OCI-LY7 (cell line): Measurements from ENCODE around the gene UBTD1. TPM values are rescaled to one million over a fixed set of nuclear protein-coding genes. Genes with fewer than 3 reads are reported as not detected.
"Not testable (repeated sequence)": the region's sequence is repeated elsewhere in the genome, so short reads cannot be mapped to it uniquely, and the experiment has no call there.

Experiments used
- BruUV-seq: library from RNA; stranded (reverse); fragments of 400-500 nt; replicated peaks from 2 replicates; lab custom pipeline; 2021; lab: Mats Ljungman, UMichigan
- CTCF ChIA-PET: fragments of 300-600 bp; sonication (Branson Sonifier 250); formaldehyde crosslinking; loops from one replicate; lab custom pipeline; 2022; ENCODE audit warnings: antibody characterized with exemption; ENCODE audit not compliant: unreplicated experiment; lab: Charles Lee
- POLR2A ChIA-PET: fragments of 300-600 bp; sonication (Branson Sonifier 250); formaldehyde crosslinking; loops from one replicate; lab custom pipeline; 2022; ENCODE audit warnings: antibody characterized with exemption; lab: Charles Lee
- DNase-seq: peaks from one replicate; pipeline ENCODE4 v3.0.0-alpha.2; 2015; ENCODE audit warnings: low spot score
- H2AFZ ChIP-seq: fragments of 200-600 bp; sonication (generic), shearing (Covaris generic); 2 replicates; pipeline ENCODE4 v1.6.1; 2014; ENCODE audit warnings: mild to moderate bottlenecking, antibody characterized with exemption, low read length, moderate library complexity
- H3K27ac ChIP-seq: fragments of 200-600 bp; sonication (generic); 2 replicates; pipeline ENCODE4 v1.5.1; 2014; ENCODE audit warnings: mixed run types, low read depth, mild to moderate bottlenecking, moderate library complexity, low read length, inconsistent platforms; ENCODE audit not compliant: poor library complexity, severe bottlenecking
- H3K36me3 ChIP-seq: fragments of 200-600 bp; sonication (generic); 2 replicates; pipeline ENCODE4 v1.6.1; 2014; ENCODE audit warnings: mild to moderate bottlenecking, antibody characterized with exemption, low read length, moderate library complexity, mixed read lengths; ENCODE audit not compliant: insufficient read depth
- H3K4me1 ChIP-seq: fragments of 200-600 bp; sonication (generic); 2 replicates; pipeline ENCODE4 v1.5.1; 2014; ENCODE audit warnings: mild to moderate bottlenecking, low read length; ENCODE audit not compliant: insufficient read depth, poor library complexity, severe bottlenecking
- H3K4me2 ChIP-seq: fragments of 200-600 bp; sonication (generic); 2 replicates; pipeline ENCODE4 v1.6.1; 2014; ENCODE audit warnings: mild to moderate bottlenecking, low read length
- H3K4me3 ChIP-seq: fragments of 200-600 bp; sonication (generic); 2 replicates; pipeline ENCODE4 v1.5.1; 2014; ENCODE audit warnings: mild to moderate bottlenecking, low read depth, low read length; ENCODE audit not compliant: poor library complexity, severe bottlenecking
- H3K79me2 ChIP-seq: fragments of 200-600 bp; sonication (generic); 2 replicates; pipeline ENCODE4 v1.6.1; 2016; ENCODE audit warnings: low read depth, mild to moderate bottlenecking, low read length, moderate library complexity, mixed read lengths; ENCODE audit not compliant: insufficient read depth
- H3K9me2 ChIP-seq: fragments of 200-600 bp; sonication (generic); 2 replicates; pipeline ENCODE4 v1.6.1; 2016; ENCODE audit warnings: mild to moderate bottlenecking, low read length, mixed read lengths; ENCODE audit not compliant: insufficient read depth
- H3K9me3 ChIP-seq: fragments of 200-600 bp; sonication (generic); 2 replicates; pipeline ENCODE4 v1.6.1; 2014; ENCODE audit warnings: mild to moderate bottlenecking, mixed run types, low read length, mixed read lengths
- H4K20me1 ChIP-seq: fragments of 200-600 bp; sonication (generic); 2 replicates; pipeline ENCODE4 v1.6.1; 2014; ENCODE audit warnings: mild to moderate bottlenecking, antibody characterized with exemption, low read length, moderate library complexity, mixed read lengths; ENCODE audit not compliant: insufficient read depth
- CTCF ChIP-seq: fragments of 200-600 bp; sonication (generic); conservative IDR thresholded peaks from 2 replicates; pipeline ENCODE4 v1.5.1; 2014; ENCODE audit warnings: mild to moderate bottlenecking, antibody characterized with exemption, low read length, moderate library complexity, mixed read lengths
- EZH2phosphoT487 ChIP-seq: fragments of 200-600 bp; sonication (generic); IDR thresholded peaks from 2 replicates; pipeline ENCODE4 v1.6.1; 2018; ENCODE audit warnings: low read depth, borderline replicate concordance, mild to moderate bottlenecking, mixed run types, antibody characterized with exemption, low read length, moderate library complexity, mixed read lengths
- intact Hi-C: fragments of 100-400 bp; cut with micrococcal nuclease; formaldehyde crosslinking; loops from one replicate; pipeline ENCODE4 v1.10.0; 2022; ENCODE audit not compliant: unreplicated experiment
- total RNA-seq, 2 experiments: library from RNA; depleted of rRNA in 1 of 2; stranded (reverse); fragments of >200 nt in 1 of 2; shearing (Covaris generic) in 1 of 2; gene quantifications; 2 replicates each; pipeline ENCODE4 v1.2.3, GENCODE V29; 2014 to 2022

Gene UBTD1
- total RNA-seq, 2 experiments from 2014 or later, result 1.4 to 2.2 TPM

- no peaks in the 10 kb centered on the region for H3K9me2 ChIP-seq
- H3K4me2 ChIP-seq, result no peak overlapping the region
- no peak for TF ChIP-seq CTCF
- TF ChIP-seq EZH2phosphoT487, result no peak
- no peaks in the 10 kb centered on the region for H3K9me3 ChIP-seq
- POLR2A ChIA-PET, result interaction anchor here (0.6 to 1.8 kb wide), 8 partner anchors 11 to 1238 kb away, joined by 3 to 12 read pairs (median 4); no protein-coding TSS in a partner anchor
- CTCF ChIA-PET, result no interaction called here
- H3K36me3 ChIP-seq, result peaks cover 97% of the 10 kb centered on the region
- H3K27ac ChIP-seq, result peak overlapping the region; percentile 40
- H3K79me2 ChIP-seq, result no peaks in the 10 kb centered on the region
- no peaks in the 10 kb centered on the region for H4K20me1 ChIP-seq
- BruUV-seq, result no TSS peak
- H2AFZ ChIP-seq, result no peak overlapping the region
- peaks cover 10% of the 10 kb centered on the region for H3K4me1 ChIP-seq
- no peak overlapping the region for H3K4me3 ChIP-seq
- intact Hi-C loops, result loop anchor here (1.0 kb wide), 1 partner anchor 144 kb away; no protein-coding TSS in a partner anchor
- DNase-seq, result peak; percentile 84
Measured at GRCh38 chr10:97468162-97468561, 30.6 kb upstream of the UBTD1 start.

GRCh38 chr10:97468781-97469180, 29.9 kb upstream of the UBTD1 start:
- CTCF ChIA-PET, H3K79me2 ChIP-seq, H4K20me1 ChIP-seq, H2AFZ ChIP-seq, H3K9me3 ChIP-seq, H3K4me2 ChIP-seq, BruUV-seq, DNase-seq, H3K9me2 ChIP-seq, H3K4me3 ChIP-seq: not testable (repeated sequence)
- H3K27ac ChIP-seq, result peak overlapping the region; percentile 40
- POLR2A ChIA-PET, result interaction anchor here (1.1 to 1.8 kb wide), 2 partner anchors 23 to 71 kb away, joined by 4 to 10 read pairs; no protein-coding TSS in a partner anchor
- intact Hi-C loops, result loop anchor here (1.0 kb wide), 1 partner anchor 144 kb away; no protein-coding TSS in a partner anchor
- H3K4me1 ChIP-seq, result peaks cover 10% of the 10 kb centered on the region
- H3K36me3 ChIP-seq, result peaks cover 97% of the 10 kb centered on the region

- no peaks in the 10 kb centered on the region for H3K9me3 ChIP-seq
- peaks cover 98% of the 10 kb centered on the region for H3K36me3 ChIP-seq
- H3K79me2 ChIP-seq, result no peaks in the 10 kb centered on the region
- DNase-seq, result no peak
- H3K27ac ChIP-seq, result no peak overlapping the region
- no TSS peak for BruUV-seq
- intact Hi-C loops, result no loop called here
- H4K20me1 ChIP-seq, result no peaks in the 10 kb centered on the region
- TF ChIP-seq CTCF, result no peak
- TF ChIP-seq EZH2phosphoT487, result no peak
- POLR2A ChIA-PET, result interaction anchor here (1.1 to 1.2 kb wide), 2 partner anchors 13 to 16 kb away, joined by 3 read pairs; no protein-coding TSS in a partner anchor
- H3K4me1 ChIP-seq, result no peaks in the 10 kb centered on the region
- no peak overlapping the region for H3K4me2 ChIP-seq
- no peak overlapping the region for H2AFZ ChIP-seq
- CTCF ChIA-PET, result no interaction called here
- no peaks in the 10 kb centered on the region for H3K9me2 ChIP-seq
- H3K4me3 ChIP-seq, result no peak overlapping the region
Measured at GRCh38 chr10:97474918-97475317, 23.8 kb upstream of the UBTD1 start.
